WI38 (cell line): ENCODE measurements around the gene ERLEC1.
"Not testable (repeated sequence)": the region's sequence is repeated elsewhere in the genome, so short reads cannot be mapped to it uniquely, and the experiment has no call there.

Experiments
- H3K4me3 ChIP-seq: 2 replicates; pipeline ENCODE4 v1.5.1; 2011; ENCODE audit warnings: low read depth, mild to moderate bottlenecking, control low read depth, low read length
- TF ChIP-seq, protein P1 (sequence below): IDR thresholded peaks from 2 replicates; pipeline ENCODE4 v1.5.1; 2012; ENCODE audit warnings: low read depth, mild to moderate bottlenecking, control low read depth, low read length

Gene ERLEC1

GRCh38 chr2:53840580-53840979, 53.7 kb downstream of the ERLEC1 start:
- TF ChIP-seq, protein P1, sequence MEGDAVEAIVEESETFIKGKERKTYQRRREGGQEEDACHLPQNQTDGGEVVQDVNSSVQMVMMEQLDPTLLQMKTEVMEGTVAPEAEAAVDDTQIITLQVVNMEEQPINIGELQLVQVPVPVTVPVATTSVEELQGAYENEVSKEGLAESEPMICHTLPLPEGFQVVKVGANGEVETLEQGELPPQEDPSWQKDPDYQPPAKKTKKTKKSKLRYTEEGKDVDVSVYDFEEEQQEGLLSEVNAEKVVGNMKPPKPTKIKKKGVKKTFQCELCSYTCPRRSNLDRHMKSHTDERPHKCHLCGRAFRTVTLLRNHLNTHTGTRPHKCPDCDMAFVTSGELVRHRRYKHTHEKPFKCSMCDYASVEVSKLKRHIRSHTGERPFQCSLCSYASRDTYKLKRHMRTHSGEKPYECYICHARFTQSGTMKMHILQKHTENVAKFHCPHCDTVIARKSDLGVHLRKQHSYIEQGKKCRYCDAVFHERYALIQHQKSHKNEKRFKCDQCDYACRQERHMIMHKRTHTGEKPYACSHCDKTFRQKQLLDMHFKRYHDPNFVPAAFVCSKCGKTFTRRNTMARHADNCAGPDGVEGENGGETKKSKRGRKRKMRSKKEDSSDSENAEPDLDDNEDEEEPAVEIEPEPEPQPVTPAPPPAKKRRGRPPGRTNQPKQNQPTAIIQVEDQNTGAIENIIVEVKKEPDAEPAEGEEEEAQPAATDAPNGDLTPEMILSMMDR, result no peak
- H3K4me3 ChIP-seq, result no peak overlapping the region

DNA sequence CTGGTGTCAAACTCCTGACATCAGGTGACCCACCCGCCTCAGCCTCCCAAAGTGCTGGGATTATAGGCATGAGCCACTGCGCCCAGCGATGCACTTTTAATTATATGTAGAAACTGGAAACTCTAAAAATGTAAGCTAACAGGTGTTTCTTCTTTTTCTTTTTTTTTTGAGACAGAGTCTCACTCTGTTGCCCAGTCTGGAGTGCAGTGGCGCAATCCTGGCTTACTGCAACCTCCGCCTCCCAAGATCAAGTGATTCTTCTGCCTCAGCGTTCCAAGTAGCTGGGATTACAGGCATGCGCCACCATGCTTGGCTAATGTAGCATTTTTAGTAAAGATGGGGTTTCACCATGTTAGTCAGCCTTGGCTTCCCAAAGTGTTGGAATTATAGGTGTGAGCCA, 54.8 kb downstream of the ERLEC1 start:
- not testable (repeated sequence) for H3K4me3 ChIP-seq

DNA sequence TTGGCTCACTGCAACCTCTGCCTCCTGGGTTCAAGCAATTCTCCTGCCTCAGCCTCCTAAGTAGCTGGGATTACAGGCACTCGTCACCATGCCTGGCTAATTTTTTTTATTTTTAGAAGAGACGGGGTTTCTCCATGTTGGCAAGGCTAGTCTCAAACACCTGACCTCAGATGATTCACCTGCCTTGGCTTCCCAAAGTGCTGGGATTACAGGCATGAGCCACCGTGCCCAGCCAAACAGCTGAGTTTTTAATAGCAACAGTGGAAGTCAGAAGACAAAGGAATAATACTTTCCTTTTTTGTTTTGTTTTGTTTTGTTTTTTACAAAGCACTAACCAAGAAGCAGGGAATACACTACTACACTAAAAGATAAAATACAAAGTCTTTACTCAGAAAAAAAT, 56.0 kb downstream of the ERLEC1 start:
- TF ChIP-seq, protein P1, result no peak
- no peak overlapping the region for H3K4me3 ChIP-seq

DNA sequence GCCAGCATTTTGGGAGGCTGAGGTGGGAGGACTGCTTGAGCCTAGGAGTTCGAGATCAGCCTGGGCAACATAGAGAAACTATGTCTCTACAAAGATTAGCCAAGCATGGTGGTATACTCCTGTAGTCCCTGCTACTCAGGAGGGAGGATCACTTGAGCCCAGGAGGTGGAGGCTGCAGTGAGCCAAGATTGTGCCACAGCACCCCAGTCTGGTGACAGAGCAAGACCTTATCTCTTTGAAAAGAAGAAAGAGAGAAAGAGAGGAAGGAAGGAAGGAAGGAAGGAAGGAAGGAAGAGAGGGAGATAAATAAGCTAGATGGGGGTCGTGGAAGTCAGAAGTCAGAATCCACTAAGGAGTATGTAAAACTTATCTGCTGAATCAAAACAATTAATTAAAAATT, 56.8 kb downstream of the ERLEC1 start:
- TF ChIP-seq, protein P1, result no peak
- no peak overlapping the region for H3K4me3 ChIP-seq

DNA sequence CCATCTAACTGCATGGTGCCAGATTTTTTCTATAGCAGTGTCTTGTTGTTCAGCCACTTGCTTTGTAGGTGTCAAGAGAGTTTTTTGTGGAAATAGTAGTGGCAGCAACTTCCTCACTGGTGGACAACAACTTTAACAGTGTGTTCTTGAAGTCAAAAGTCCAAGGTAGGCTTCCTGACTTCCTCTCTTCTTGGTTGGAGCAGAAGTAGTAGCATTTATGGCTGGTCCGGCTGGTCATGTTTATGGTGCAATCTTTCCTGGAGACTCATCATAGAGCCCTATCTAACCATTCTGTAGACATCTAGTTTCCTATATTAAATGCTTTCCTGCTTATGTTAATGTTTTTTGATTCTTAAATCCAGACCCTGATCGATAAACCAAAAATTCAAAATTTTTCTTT, 61.2 kb downstream of the ERLEC1 start:
- no peak overlapping the region for H3K4me3 ChIP-seq
- TF ChIP-seq, protein P1, result no peak

GRCh38 chr2:53851052-53851757, 64.4 kb downstream of the ERLEC1 start:
- not testable (repeated sequence) for H3K4me3 ChIP-seq

- TF ChIP-seq, protein P1, result no peak
- no peak overlapping the region for H3K4me3 ChIP-seq
These were observed 65.7 kb downstream of the ERLEC1 start for GRCh38 chr2:53852532-53852931.

DNA sequence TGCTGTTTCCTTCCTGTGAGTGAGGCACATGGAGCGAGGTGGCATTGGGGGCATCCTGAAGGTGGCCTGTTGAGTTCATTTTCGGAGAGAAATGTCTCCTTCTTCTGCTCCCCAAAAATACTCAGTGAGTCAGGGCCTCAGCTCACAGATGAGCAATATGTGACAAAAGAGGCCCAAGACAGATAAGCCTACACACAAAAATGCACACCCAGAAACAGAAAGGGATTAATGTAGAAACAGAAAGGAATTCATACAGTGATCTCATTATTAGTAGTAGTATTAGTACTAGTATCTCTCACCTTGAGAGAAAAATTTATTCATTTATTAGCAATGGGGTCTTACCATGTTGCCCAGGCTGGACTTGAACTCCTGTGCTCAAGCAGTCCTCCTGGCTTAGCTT, 67.8 kb downstream of the ERLEC1 start:
- H3K4me3 ChIP-seq, result no peak overlapping the region
- TF ChIP-seq, protein P1, result no peak
